K562 (cell line): ENCODE results near the gene TMEM132D. TPM values are rescaled to one million over a fixed set of nuclear protein-coding genes. Genes with fewer than 3 reads are reported as not detected.

ENCODE experiments used
- ATAC-seq: fragments of 200-7000 bp; cut with Tn5 transposase; 3 replicates; pipeline ENCODE4 v1.9.1; 2020; ENCODE audit warnings: moderate library complexity
- BruUV-seq: library from RNA; stranded (reverse); fragments of 400-500 nt; replicated peaks from 2 replicates; lab custom pipeline; 2021; lab: Mats Ljungman, UMichigan
- CTCF ChIA-PET: fragments of 300-600 bp; formaldehyde crosslinking; extraction: SDS; loops from one replicate; lab custom pipeline; 2021; ENCODE audit warnings: low intra/inter-chr PET ratio; lab: Yijun Ruan, JAX
- POLR2A ChIA-PET: fragments of 300-600, 350-650 bp; sonication (Branson Sonifier 250); formaldehyde crosslinking; extraction: SDS; loops from one replicate; lab custom pipeline; 2021; ENCODE audit warnings: antibody characterized with exemption, inconsistent platforms; lab: Yijun Ruan, JAX
- DNase-seq, 4 experiments: peaks; one replicate each; pipeline versions ENCODE4 v3.0.0 to v3.0.0-alpha.2; 2011 to 2018; ENCODE audit warnings: low spot score in 3 of 4, mixed read lengths in 3 of 4; ENCODE audit errors: extremely low read depth in 1 of 4
- FAIRE-seq: peaks from 2 replicates; lab custom pipeline; 2011; peaks lifted over from hg19 to GRCh38; lab: Jason Lieb, UNC
- H2AFZ ChIP-seq: 2 replicates; pipeline ENCODE4 v1.6.0; 2011; ENCODE audit warnings: low read depth, low read length, control low read depth, inconsistent platforms
- H3K27ac ChIP-seq: fragments of 200-600 bp; 3 replicates; pipeline ENCODE4 v1.8.0; 2011; ENCODE audit warnings: low read depth, mild to moderate bottlenecking, control low read depth, inconsistent platforms, low read length, moderate library complexity, mixed read lengths; ENCODE audit errors: extremely low read depth
- H3K27me3 ChIP-seq, 2 experiments: fragments of 300-600 bp in 1 of 2; 2 replicates in 1 of 2; 3 replicates in 1 of 2; pipeline versions ENCODE4 v1.6.0 to v1.8.0; 2011; ENCODE audit warnings: inconsistent platforms in 2 of 2, low read length in 2 of 2, mild to moderate bottlenecking in 1 of 2, mixed read lengths in 1 of 2, moderate library complexity in 1 of 2; ENCODE audit not compliant: control insufficient read depth in 2 of 2, insufficient read depth in 2 of 2
- H3K36me3 ChIP-seq: fragments of 300-600 bp; 3 replicates; pipeline ENCODE4 v1.8.0; 2011; ENCODE audit warnings: mild to moderate bottlenecking, low read length, inconsistent platforms; ENCODE audit not compliant: control insufficient read depth, insufficient read depth
- H3K4me1 ChIP-seq, 2 experiments: fragments of 200-600 bp in 1 of 2; replicated peaks in 1 of 2; 2 replicates in 1 of 2; 3 replicates in 1 of 2; pipeline versions ENCODE4 v1.5.1 to v1.8.0; 2011; ENCODE audit warnings: inconsistent platforms in 2 of 2, low read length in 2 of 2, mild to moderate bottlenecking in 1 of 2, mixed read lengths in 1 of 2, moderate library complexity in 1 of 2; ENCODE audit not compliant: control insufficient read depth in 2 of 2, insufficient read depth in 2 of 2
- H3K4me2 ChIP-seq: 2 replicates; pipeline ENCODE4 v1.6.1; 2011; ENCODE audit warnings: low read length, control low read depth, inconsistent platforms, mixed read lengths; ENCODE audit not compliant: insufficient read depth
- H3K4me3 ChIP-seq: fragments of 200-600 bp; sonication (generic), shearing (Covaris generic); 2 replicates; pipeline ENCODE4 v1.5.1; 2016; ENCODE audit warnings: control low read depth, inconsistent platforms
- H3K79me2 ChIP-seq: fragments of 200-600 bp; 3 replicates; pipeline ENCODE4 v1.8.0; 2011; ENCODE audit warnings: low read length, inconsistent platforms; ENCODE audit not compliant: control insufficient read depth, insufficient read depth
- H3K9ac ChIP-seq, 2 experiments: 2 replicates each; pipeline versions ENCODE4 v1.6.0 to v1.6.1; 2011; ENCODE audit warnings: low read depth in 2 of 2, low read length in 2 of 2, control low read depth in 1 of 2, inconsistent platforms in 1 of 2, mild to moderate bottlenecking in 1 of 2, mixed read lengths in 1 of 2; ENCODE audit not compliant: insufficient read depth in 1 of 2
- H3K9me1 ChIP-seq: one replicate; pipeline ENCODE4 v1.6.0; 2011; ENCODE audit warnings: inconsistent platforms, mild to moderate bottlenecking, low read length, moderate library complexity; ENCODE audit not compliant: control insufficient read depth, insufficient read depth
- H3K9me3 ChIP-seq: replicated peaks from 2 replicates; pipeline ENCODE4 v1.5.1; 2011; ENCODE audit warnings: low read depth, low read length, inconsistent platforms; ENCODE audit not compliant: control insufficient read depth, insufficient read depth
- H4K20me1 ChIP-seq: replicated peaks from 2 replicates; pipeline ENCODE4 v1.6.1; 2011; ENCODE audit warnings: low read length, inconsistent platforms, mixed read lengths; ENCODE audit not compliant: control insufficient read depth, insufficient read depth
- HDAC8 ChIP-seq: fragments of 450-650 bp; IDR thresholded peaks from 2 replicates; pipeline ENCODE4 v1.6.1; 2016; ENCODE audit warnings: mild to moderate bottlenecking, missing genetic modification characterization, moderate library complexity, missing compliant biosample characterization
- MBD1 ChIP-seq: fragments of 250-450 bp; sonication (Bioruptor Pico); IDR thresholded peaks from 2 replicates; pipeline ENCODE4 v1.8.0; 2022; ENCODE audit warnings: inconsistent platforms
- MLX ChIP-seq, 2 experiments: fragments of 450-650 bp in 1 of 2; sonication (generic) in 1 of 2; formaldehyde crosslinking; conservative IDR thresholded peaks; 2 replicates each; pipeline versions ENCODE4 v1.4.0 to v1.8.1; 2020 to 2022; ENCODE audit warnings: mild to moderate bottlenecking in 1 of 2, missing genetic modification reagents in 1 of 2
- MYC ChIP-seq, 2 experiments: fragments of 250-450 bp in 1 of 2; sonication (Bioruptor Pico) in 1 of 2; IDR thresholded peaks; 2 replicates each; pipeline versions ENCODE4 v1.5.1 to v1.6.1; 2012 to 2021; ENCODE audit warnings: low read depth in 2 of 2, borderline replicate concordance in 1 of 2, improper control_type of control experiment in 1 of 2, low read length in 1 of 2, mild to moderate bottlenecking in 1 of 2, moderate library complexity in 1 of 2
- NBN ChIP-seq: fragments of 450-650 bp; IDR thresholded peaks from 2 replicates; pipeline ENCODE4 v1.6.1; 2016; ENCODE audit warnings: low read depth, mild to moderate bottlenecking
- NR2F6 ChIP-seq: fragments of 450-650 bp; formaldehyde crosslinking; IDR thresholded peaks from 2 replicates; pipeline ENCODE4 v1.4.0; 2020; ENCODE audit warnings: mild to moderate bottlenecking
- SMAD2 ChIP-seq: fragments of 150-350 bp; IDR thresholded peaks from 2 replicates; pipeline ENCODE4 v1.6.1; 2014; ENCODE audit warnings: low read depth, mild to moderate bottlenecking, low read length
- ZBTB7A ChIP-seq: IDR thresholded peaks from 2 replicates; pipeline ENCODE4 v1.6.1; 2011; ENCODE audit warnings: low read depth, mild to moderate bottlenecking, low read length, moderate library complexity, borderline replicate concordance; ENCODE audit not compliant: control insufficient read depth
- WGBS: fragments of 100-300 bp; shearing (Covaris generic); methylation state at CpG from one replicate; pipeline ENCODE4 v1.1.6; 2016; ENCODE audit warnings: low coverage, mixed read lengths; ENCODE audit not compliant: insufficient coverage; ENCODE audit errors: missing lambda C conversion rate; 5-methylcytosine and 5-hydroxymethylcytosine counted together
- in situ Hi-C: fragments of 300-500 bp; cut with MboI; formaldehyde crosslinking; loops from 4 replicates; pipeline ENCODE4 v1.15.0; 2018; ENCODE audit warnings: inconsistent platforms, mixed read lengths
- intact Hi-C: fragments of 100-400 bp; cut with micrococcal nuclease; formaldehyde crosslinking; loops from 2 replicates; pipeline ENCODE4 v1.14.2; 2022
- polyA plus RNA-seq, 8 experiments: library from polyadenylated mRNA; depleted of rRNA in 4 of 8; stranded (reverse) in 5 of 8; unstranded in 3 of 8; fragments of >200 nt; fragmentation: Nextera tagmentation in 2 of 8; fragmentation: Illumina TruSeq in 1 of 8; extraction: Ambion mirVana in 2 of 8; extraction: Trizol in 1 of 8; gene quantifications; 2 replicates each; pipeline versions ENCODE4 v1.2.1 to v1.2.3, GENCODE V29; 2011 to 2014; ENCODE audit warnings: inconsistent platforms in 1 of 8, missing spikeins in 1 of 8
- total RNA-seq, 7 experiments: library from RNA; depleted of rRNA in 6 of 7; stranded (reverse); fragments of >200 nt in 6 of 7; fragmentation: Illumina TruSeq in 2 of 7; extraction: Trizol in 2 of 7; gene quantifications; 2 replicates each; pipeline versions ENCODE4 v1.2.1 to v1.2.3, GENCODE V29; 2011 to 2021; ENCODE audit warnings: low replicate concordance in 1 of 7
- TF ChIP-seq, protein P1 (sequence below): fragments of 250-450 bp; sonication (Bioruptor Pico); IDR thresholded peaks from 2 replicates; pipeline ENCODE4 v1.5.0; 2020; ENCODE audit warnings: mild to moderate bottlenecking
- TF ChIP-seq, protein P2 (sequence below): sonication (generic); formaldehyde crosslinking; IDR thresholded peaks from 2 replicates; pipeline ENCODE4 v1.8.1; 2023; ENCODE audit warnings: mild to moderate bottlenecking, missing genetic modification reagents

The TMEM132D gene
- total and polyA plus RNA-seq, 9 of the 15 experiments (the other 6 are each of a cell fraction or from before 2014, with no cell fraction given): not detected

GRCh38 chr12:129383956-129384355 is 519.9 kb downstream of the TMEM132D start:
- Histone ChIP-seq H3K9ac (no peak overlapping the region), H3K4me1 (no peaks in the 10 kb centered on the region), H3K27me3 (peaks cover 0 to 7% of the 10 kb centered on the region in 2 experiments; a peak in 1 of 5 replicates), H3K36me3 (no peaks in the 10 kb centered on the region), H3K79me2 (no peaks in the 10 kb centered on the region), H4K20me1 (no peaks in the 10 kb centered on the region), H3K4me3 (no peak overlapping the region), H3K9me1 (no peaks in the 10 kb centered on the region), H3K27ac (no peak overlapping the region), H3K9me3 (no peaks in the 10 kb centered on the region), H2AFZ (no peak overlapping the region), H3K4me2 (no peak overlapping the region)
- FAIRE-seq (no peak), DNase-seq (no peak), ATAC-seq (no peak)
- ChIA-PET CTCF (no interaction called here), POLR2A (interaction anchor here (1.0 kb wide), 1 partner anchor 42 kb away, joined by 3 read pairs; no protein-coding TSS in a partner anchor)
- no TSS peak for BruUV-seq
- intact Hi-C loops: no loop called here
- 3% methylated on average over 9 of the region's 9 CpGs for WGBS
- in situ Hi-C loops: no loop called here
- TF ChIP-seq, protein P1, sequence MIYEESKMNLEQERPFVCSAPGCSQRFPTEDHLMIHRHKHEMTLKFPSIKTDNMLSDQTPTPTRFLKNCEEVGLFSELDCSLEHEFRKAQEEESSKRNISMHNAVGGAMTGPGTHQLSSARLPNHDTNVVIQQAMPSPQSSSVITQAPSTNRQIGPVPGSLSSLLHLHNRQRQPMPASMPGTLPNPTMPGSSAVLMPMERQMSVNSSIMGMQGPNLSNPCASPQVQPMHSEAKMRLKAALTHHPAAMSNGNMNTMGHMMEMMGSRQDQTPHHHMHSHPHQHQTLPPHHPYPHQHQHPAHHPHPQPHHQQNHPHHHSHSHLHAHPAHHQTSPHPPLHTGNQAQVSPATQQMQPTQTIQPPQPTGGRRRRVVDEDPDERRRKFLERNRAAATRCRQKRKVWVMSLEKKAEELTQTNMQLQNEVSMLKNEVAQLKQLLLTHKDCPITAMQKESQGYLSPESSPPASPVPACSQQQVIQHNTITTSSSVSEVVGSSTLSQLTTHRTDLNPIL (CRISPR knock-in tag): no peak
- TF ChIP-seq SMAD2 (no peak), MYC (IDR thresholded peaks at IDR 0.05; ENCODE audit: low read depth, low read length) (no peak), MYC (CRISPR knock-in tag; IDR thresholded peaks at IDR 0.05; ENCODE audit: borderline replicate concordance, low read depth) (no peak), HDAC8 (no peak), MBD1 (CRISPR knock-in tag) (no peak), MLX (CRISPR knock-in tag; conservative IDR thresholded peaks at IDR 0.05) (no peak), ZBTB7A (no peak), NBN (no peak), NR2F6 (no peak)
- TF ChIP-seq, protein P2, sequence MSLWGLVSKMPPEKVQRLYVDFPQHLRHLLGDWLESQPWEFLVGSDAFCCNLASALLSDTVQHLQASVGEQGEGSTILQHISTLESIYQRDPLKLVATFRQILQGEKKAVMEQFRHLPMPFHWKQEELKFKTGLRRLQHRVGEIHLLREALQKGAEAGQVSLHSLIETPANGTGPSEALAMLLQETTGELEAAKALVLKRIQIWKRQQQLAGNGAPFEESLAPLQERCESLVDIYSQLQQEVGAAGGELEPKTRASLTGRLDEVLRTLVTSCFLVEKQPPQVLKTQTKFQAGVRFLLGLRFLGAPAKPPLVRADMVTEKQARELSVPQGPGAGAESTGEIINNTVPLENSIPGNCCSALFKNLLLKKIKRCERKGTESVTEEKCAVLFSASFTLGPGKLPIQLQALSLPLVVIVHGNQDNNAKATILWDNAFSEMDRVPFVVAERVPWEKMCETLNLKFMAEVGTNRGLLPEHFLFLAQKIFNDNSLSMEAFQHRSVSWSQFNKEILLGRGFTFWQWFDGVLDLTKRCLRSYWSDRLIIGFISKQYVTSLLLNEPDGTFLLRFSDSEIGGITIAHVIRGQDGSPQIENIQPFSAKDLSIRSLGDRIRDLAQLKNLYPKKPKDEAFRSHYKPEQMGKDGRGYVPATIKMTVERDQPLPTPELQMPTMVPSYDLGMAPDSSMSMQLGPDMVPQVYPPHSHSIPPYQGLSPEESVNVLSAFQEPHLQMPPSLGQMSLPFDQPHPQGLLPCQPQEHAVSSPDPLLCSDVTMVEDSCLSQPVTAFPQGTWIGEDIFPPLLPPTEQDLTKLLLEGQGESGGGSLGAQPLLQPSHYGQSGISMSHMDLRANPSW (CRISPR knock-in tag): no peak
